GM20000 (cell line): ENCODE data around the gene RASSF5.

Experiments used
- DNase-seq: peaks from one replicate; pipeline ENCODE4 v3.0.0; 2012; ENCODE audit warnings: low spot score
- TF ChIP-seq, protein P1 (sequence below): IDR thresholded peaks from 2 replicates; pipeline ENCODE4 v1.5.1; 2012; ENCODE audit warnings: mild to moderate bottlenecking, control low read depth; ENCODE audit errors: extremely low read depth, missing control alignments

Gene RASSF5

DNA sequence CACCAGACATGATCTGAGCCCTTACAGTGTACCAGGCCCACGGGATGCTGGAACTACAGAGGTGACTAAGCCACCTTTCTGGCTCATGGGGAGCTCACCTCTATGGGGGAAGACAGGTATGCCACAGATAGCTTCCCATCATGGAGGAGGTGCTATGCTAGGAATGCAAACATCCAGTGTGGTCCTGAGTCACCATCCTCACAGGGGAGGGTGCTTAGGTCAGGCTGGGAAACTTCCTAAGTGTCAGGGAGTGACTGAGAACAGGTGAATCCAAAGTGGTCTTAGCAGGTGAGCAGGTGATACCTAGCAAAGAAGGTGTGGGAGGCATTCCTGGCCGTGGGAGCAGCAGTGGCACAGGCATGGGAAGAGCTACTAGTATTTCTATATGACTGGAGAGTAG lies 8.6 kb upstream of the RASSF5 start:
- DNase-seq: no peak
- TF ChIP-seq, protein P1, sequence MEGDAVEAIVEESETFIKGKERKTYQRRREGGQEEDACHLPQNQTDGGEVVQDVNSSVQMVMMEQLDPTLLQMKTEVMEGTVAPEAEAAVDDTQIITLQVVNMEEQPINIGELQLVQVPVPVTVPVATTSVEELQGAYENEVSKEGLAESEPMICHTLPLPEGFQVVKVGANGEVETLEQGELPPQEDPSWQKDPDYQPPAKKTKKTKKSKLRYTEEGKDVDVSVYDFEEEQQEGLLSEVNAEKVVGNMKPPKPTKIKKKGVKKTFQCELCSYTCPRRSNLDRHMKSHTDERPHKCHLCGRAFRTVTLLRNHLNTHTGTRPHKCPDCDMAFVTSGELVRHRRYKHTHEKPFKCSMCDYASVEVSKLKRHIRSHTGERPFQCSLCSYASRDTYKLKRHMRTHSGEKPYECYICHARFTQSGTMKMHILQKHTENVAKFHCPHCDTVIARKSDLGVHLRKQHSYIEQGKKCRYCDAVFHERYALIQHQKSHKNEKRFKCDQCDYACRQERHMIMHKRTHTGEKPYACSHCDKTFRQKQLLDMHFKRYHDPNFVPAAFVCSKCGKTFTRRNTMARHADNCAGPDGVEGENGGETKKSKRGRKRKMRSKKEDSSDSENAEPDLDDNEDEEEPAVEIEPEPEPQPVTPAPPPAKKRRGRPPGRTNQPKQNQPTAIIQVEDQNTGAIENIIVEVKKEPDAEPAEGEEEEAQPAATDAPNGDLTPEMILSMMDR: no peak

DNA sequence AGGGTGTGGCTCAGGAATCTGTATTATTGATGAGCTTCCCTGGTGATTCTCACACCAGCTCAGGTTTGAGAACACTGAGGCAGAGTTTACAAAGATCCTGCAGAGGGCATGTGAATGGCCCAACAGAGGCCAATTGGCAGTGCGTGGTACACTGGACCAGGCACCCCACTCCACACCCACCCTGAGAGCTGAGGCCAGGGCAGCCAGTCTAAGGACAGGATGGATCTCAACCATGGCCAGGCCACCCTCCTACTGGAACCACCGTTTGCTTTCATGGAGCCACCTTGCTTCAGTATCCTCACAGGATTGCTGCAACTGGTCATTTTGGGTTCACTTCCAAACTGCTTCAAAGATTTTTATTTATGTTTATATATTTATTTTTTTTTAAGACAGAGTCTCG lies 7.3 kb upstream of the RASSF5 start:
- TF ChIP-seq, protein P1: no peak
- no peak for DNase-seq

DNA sequence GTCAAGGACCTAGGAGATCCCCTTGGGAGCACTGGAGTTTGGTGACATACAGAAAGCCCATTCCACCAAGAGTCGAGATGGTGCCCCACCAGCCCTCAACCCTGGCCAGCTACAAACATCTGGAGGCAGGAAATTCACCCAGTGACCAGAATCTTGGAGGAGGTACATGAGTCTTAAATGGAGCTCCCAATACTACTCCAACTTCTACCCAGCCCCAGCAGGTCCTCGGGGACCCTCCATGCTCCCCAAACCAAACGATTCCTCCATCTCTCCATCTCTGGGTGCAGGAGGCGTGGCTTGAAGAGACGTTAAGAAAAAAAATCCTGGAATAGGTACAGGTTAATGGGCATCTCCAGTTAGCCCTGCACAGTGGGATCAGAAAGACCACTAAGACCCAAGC lies 5.5 kb upstream of the RASSF5 start:
- TF ChIP-seq, protein P1: no peak
- DNase-seq: no peak

DNA sequence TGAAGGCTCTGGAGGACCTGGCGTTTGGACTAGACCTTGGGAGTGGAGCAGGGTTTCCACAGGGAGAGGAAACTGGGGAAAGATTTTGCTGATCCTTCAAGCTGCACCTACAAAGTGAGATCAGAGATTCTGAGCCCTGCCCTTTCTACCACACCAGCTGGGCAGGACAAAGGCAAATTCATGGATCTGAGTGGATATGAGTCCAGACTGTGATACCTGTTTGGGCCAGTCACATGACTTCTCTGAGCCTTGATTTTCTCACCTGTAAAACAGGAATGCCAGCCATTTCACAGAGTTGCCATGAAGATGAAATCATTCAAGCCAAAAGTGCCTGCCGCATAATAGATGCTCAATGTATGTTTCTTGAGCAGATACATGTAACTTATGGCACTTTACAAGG lies 4.9 kb upstream of the RASSF5 start:
- DNase-seq: no peak

DNA sequence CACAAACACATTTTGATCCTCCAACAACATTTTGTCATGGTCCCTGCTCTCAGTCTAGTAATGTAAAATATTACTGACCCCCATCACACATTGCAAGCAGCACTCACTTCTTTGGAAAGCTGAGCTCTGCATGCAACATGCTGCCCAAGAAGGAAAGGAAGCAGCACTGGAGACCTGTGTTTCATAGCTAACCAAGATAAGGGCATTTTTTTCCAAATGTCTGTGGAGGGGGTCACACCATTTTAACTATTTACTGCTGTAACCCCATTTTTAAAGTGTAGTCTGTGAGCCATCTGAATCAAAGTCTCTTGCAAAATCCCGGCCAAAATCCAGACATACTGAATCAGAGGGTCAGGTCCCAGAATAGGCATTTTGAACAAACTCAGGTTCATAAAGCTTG lies 4.5 kb upstream of the RASSF5 start:
- DNase-seq: no peak
- TF ChIP-seq, protein P1: no peak

More for the DNA sequence above, 4.9 kb upstream of the RASSF5 start:
- TF ChIP-seq, protein P1: no peak

DNA sequence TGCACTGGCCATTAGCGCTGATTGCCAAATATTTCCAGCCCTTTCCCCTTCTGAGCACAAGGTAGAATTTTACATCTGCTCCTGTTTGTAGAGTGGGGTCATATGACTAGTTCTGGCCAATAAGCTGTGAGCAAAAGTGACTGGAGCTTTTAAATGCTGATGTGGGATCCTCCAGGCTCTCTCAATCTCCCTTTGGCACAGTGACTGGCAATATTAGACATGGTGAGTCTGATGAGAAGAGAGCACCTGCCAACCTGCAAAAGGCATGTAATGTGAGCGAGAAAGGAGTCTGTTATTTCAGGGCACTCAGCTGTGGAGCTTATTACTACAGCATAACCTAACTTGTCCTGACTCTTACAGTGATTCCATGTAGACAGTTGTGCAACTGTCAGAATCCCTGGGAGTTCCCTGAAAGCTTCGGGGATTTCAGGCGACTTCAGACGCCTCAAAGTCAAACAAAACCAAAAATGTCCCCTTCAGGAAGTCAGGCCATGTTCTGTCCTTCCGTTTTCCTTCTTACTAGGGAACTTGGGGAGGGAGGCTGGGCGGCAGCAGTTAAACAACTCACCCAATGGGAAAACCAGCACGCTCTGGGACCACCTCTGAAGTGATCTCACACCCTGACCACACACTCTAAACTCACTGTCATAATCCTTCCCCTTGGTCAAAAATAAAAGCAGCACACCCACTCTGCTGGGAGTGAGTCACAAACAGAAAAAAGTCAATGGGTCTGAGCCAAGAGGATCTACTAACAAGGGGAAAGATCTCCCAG lies 3.6 kb upstream of the RASSF5 start:
- peak; percentile 84 for DNase-seq
- TF ChIP-seq, protein P1: no peak

DNA sequence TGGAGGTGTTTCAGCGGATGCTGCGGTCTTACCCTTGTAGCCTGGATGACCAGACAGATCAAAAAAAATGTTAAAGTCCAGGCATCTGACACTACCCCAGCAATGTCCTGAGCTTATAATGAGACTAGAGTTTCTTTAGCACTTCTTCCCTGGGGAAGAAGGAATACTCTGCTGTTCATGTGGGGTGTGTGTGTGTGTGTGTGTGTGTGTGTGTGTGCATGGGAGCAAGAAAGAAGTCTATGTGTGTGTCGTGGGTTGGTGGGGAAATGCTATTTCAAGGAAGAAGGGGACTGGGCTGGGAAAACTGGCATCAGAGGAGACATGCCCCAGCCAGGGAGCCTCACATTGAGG lies 3.0 kb upstream of the RASSF5 start:
- TF ChIP-seq, protein P1: no peak
- no peak for DNase-seq
